ENCODE results near the gene NFIA. TPM values are rescaled to one million over a fixed set of nuclear protein-coding genes. Genes with fewer than 3 reads are reported as not detected.

Gene NFIA
- total and polyA plus RNA-seq, 9 of the 15 experiments (the other 6 are each of a cell fraction or from before 2014, with no cell fraction given) = 5.3 to 24.9 (median 9.8) TPM

- TF ChIP-seq ZBTB2 (IDR thresholded peaks at IDR 0.05) (0 out of 2 replicates have a peak, but pooled peaks have one; percentile 52), ZBTB17 (CRISPR knock-in tag; IDR thresholded peaks at IDR 0.05) (no peak), ZNF140 (CRISPR knock-in tag; IDR thresholded peaks at IDR 0.05) (no peak), SNIP1 (IDR thresholded peaks at IDR 0.05; ENCODE audit: low read depth) (no peak), ZNF436 (CRISPR knock-in tag; IDR thresholded peaks at IDR 0.05) (no peak), ZNF282 (CRISPR knock-in tag; IDR thresholded peaks at IDR 0.05) (no peak), ATF6 (CRISPR knock-in tag; IDR thresholded peaks at IDR 0.05) (no peak), ZSCAN29 (IDR thresholded peaks at IDR 0.05) (no peak), EWSR1 (IDR thresholded peaks at IDR 0.05; ENCODE audit: borderline replicate concordance, low read depth, partially characterized antibody) (no peak), AFF1 (IDR thresholded peaks at IDR 0.05; ENCODE audit: low read depth in 1 of 2, partially characterized antibody in 2 of 2) (peak in 1 of 2 experiments; percentile 24), NCOA2 (IDR thresholded peaks at IDR 0.05; ENCODE audit: partially characterized antibody in 2 of 2) (no peak), PTTG1 (tag; IDR thresholded peaks at IDR 0.05; ENCODE audit: low read depth) (no peak), ELK1 (CRISPR knock-in tag; IDR thresholded peaks at IDR 0.05) (no peak), MEF2D (tag; conservative IDR thresholded peaks at IDR 0.05; ENCODE audit: low read depth) (0 out of 2 replicates have a peak, but pooled peaks have one; percentile 53), E2F5 (CRISPR knock-in tag; IDR thresholded peaks at IDR 0.05) (no peak)
Observed at GRCh38 chr1:61270761-61271411, 188.5 kb downstream of the NFIA start (continued).
